H9 (cell line): ENCODE results near the gene RFX4. TPM values are rescaled to one million over a fixed set of nuclear protein-coding genes. Genes with fewer than 3 reads are reported as not detected.

Source experiments
- DNase-seq: peaks from one replicate; pipeline ENCODE4 v3.0.0-alpha.2; 2017
- H2AFZ ChIP-seq: one replicate; pipeline ENCODE4 v1.6.1; 2013; ENCODE audit warnings: mild to moderate bottlenecking, low read length, control low read depth, moderate library complexity
- H2AK5ac ChIP-seq: 2 replicates; pipeline ENCODE4 v1.6.1; 2013; ENCODE audit warnings: low read length, control low read depth, mixed read lengths; ENCODE audit not compliant: insufficient read length
- H2BK120ac ChIP-seq: one replicate; pipeline ENCODE4 v1.6.1; 2013; ENCODE audit warnings: low read depth, mild to moderate bottlenecking, low read length, control low read depth, inconsistent platforms; ENCODE audit not compliant: poor library complexity, severe bottlenecking
- H2BK12ac ChIP-seq: 2 replicates; pipeline ENCODE4 v1.6.1; 2013; ENCODE audit warnings: low read length, control low read depth, mixed read lengths, low read depth; ENCODE audit not compliant: insufficient read length
- H2BK15ac ChIP-seq: 2 replicates; pipeline ENCODE4 v1.6.1; 2013; ENCODE audit warnings: low read depth, low read length, control low read depth
- H2BK20ac ChIP-seq: one replicate; pipeline ENCODE4 v1.6.1; 2013; ENCODE audit warnings: low read depth, mild to moderate bottlenecking, low read length, control low read depth, inconsistent platforms; ENCODE audit not compliant: poor library complexity, severe bottlenecking
- H2BK5ac ChIP-seq: 2 replicates; pipeline ENCODE4 v1.6.1; 2013; ENCODE audit warnings: low read length, control low read depth, mixed read lengths; ENCODE audit not compliant: insufficient read length
- H3K14ac ChIP-seq: 2 replicates; pipeline ENCODE4 v1.6.1; 2013; ENCODE audit warnings: low read length, control low read depth; ENCODE audit not compliant: insufficient read depth
- H3K18ac ChIP-seq: 2 replicates; pipeline ENCODE4 v1.6.1; 2013; ENCODE audit warnings: low read depth, mild to moderate bottlenecking, mixed read lengths, low read length, control low read depth; ENCODE audit not compliant: insufficient read length
- H3K23ac ChIP-seq: 2 replicates; pipeline ENCODE4 v1.6.1; 2013; ENCODE audit warnings: low read length, control low read depth, mixed read lengths, low read depth; ENCODE audit not compliant: insufficient read length
- H3K23me2 ChIP-seq: 2 replicates; pipeline ENCODE4 v1.6.1; 2013; ENCODE audit warnings: low read depth, mild to moderate bottlenecking, mixed read lengths, low read length, control low read depth; ENCODE audit not compliant: insufficient read length, poor library complexity, severe bottlenecking
- H3K27ac ChIP-seq: 2 replicates; pipeline ENCODE4 v1.5.1; 2013; ENCODE audit warnings: low read length, control low read depth, mixed read lengths, low read depth; ENCODE audit not compliant: insufficient read length
- H3K27me3 ChIP-seq: 2 replicates; pipeline ENCODE4 v1.6.1; 2013; ENCODE audit warnings: low read length, control low read depth, inconsistent platforms; ENCODE audit not compliant: insufficient read depth
- H3K4ac ChIP-seq: 2 replicates; pipeline ENCODE4 v1.6.1; 2013; ENCODE audit warnings: low read depth, mild to moderate bottlenecking, control low read depth, inconsistent platforms, low read length, moderate library complexity
- H3K4me1 ChIP-seq: 2 replicates; pipeline ENCODE4 v1.6.1; 2013; ENCODE audit warnings: low read length, control low read depth, inconsistent platforms; ENCODE audit not compliant: insufficient read depth
- H3K4me2 ChIP-seq: 2 replicates; pipeline ENCODE4 v1.6.1; 2013; ENCODE audit warnings: low read length, control low read depth, mixed read lengths; ENCODE audit not compliant: insufficient read length, insufficient read depth
- H3K56ac ChIP-seq: 2 replicates; pipeline ENCODE4 v1.6.1; 2013; ENCODE audit warnings: low read depth, mild to moderate bottlenecking, mixed read lengths, low read length, control low read depth; ENCODE audit not compliant: insufficient read length
- H3K79me1 ChIP-seq: 2 replicates; pipeline ENCODE4 v1.6.1; 2013; ENCODE audit warnings: low read depth, mild to moderate bottlenecking, moderate library complexity, low read length, control low read depth, inconsistent platforms; ENCODE audit not compliant: insufficient read depth, poor library complexity, severe bottlenecking
- H3K79me2 ChIP-seq: 2 replicates; pipeline ENCODE4 v1.6.1; 2013; ENCODE audit warnings: low read length, control low read depth, inconsistent platforms; ENCODE audit not compliant: insufficient read depth
- H3K9ac ChIP-seq: 2 replicates; pipeline ENCODE4 v1.6.1; 2013; ENCODE audit warnings: low read length, control low read depth, mixed read lengths; ENCODE audit not compliant: insufficient read length; ENCODE audit errors: extremely low read depth
- H3K9me3 ChIP-seq: one replicate; pipeline ENCODE4 v1.6.1; 2013; ENCODE audit warnings: low read depth, low read length, inconsistent platforms; ENCODE audit not compliant: control insufficient read depth
- H3T11ph ChIP-seq: one replicate; pipeline ENCODE4 v1.6.1; 2013; ENCODE audit warnings: mild to moderate bottlenecking, low read length, control low read depth, inconsistent platforms
- H4K20me1 ChIP-seq: one replicate; pipeline ENCODE4 v1.6.1; 2013; ENCODE audit not compliant: control insufficient read depth, insufficient read length, insufficient read depth
- H4K5ac ChIP-seq: 2 replicates; pipeline ENCODE4 v1.6.1; 2013; ENCODE audit warnings: low read depth, mild to moderate bottlenecking, mixed read lengths, low read length, control low read depth; ENCODE audit not compliant: insufficient read length
- H4K8ac ChIP-seq: replicated peaks from 2 replicates; pipeline ENCODE4 v1.6.1; 2013; ENCODE audit warnings: low read length, control low read depth, mixed read lengths, low read depth; ENCODE audit not compliant: insufficient read length
- H4K91ac ChIP-seq: 2 replicates; pipeline ENCODE4 v1.6.1; 2013; ENCODE audit warnings: low read depth, mild to moderate bottlenecking, moderate library complexity, mixed read lengths, low read length, control low read depth; ENCODE audit not compliant: insufficient read length
- H3K27ac Mint-ChIP-seq, 3 experiments: 2 replicates in 2 of 3; 3 replicates in 1 of 3; pipeline ENCODE4 v1.8.0; 2020 to 2021; ENCODE audit warnings: mixed read lengths in 3 of 3, mild to moderate bottlenecking in 1 of 3, moderate library complexity in 1 of 3
- H3K27me3 Mint-ChIP-seq: 2 replicates; pipeline ENCODE4 v1.8.0; 2021; ENCODE audit warnings: low read depth, mild to moderate bottlenecking, moderate library complexity, mixed read lengths
- H3K36me3 Mint-ChIP-seq, 3 experiments: 2 replicates in 2 of 3; 3 replicates in 1 of 3; pipeline ENCODE4 v1.8.0; 2020 to 2021; ENCODE audit warnings: low read depth in 3 of 3, mixed read lengths in 3 of 3; ENCODE audit not compliant: insufficient read depth in 1 of 3
- H3K4me1 Mint-ChIP-seq, 2 experiments: 2 replicates each; pipeline ENCODE4 v1.8.0; 2020; ENCODE audit warnings: mixed read lengths in 2 of 2
- H3K4me3 Mint-ChIP-seq, 2 experiments: 2 replicates in 1 of 2; 3 replicates in 1 of 2; pipeline ENCODE4 v1.8.0; 2020 to 2021; ENCODE audit warnings: mild to moderate bottlenecking in 2 of 2, mixed read lengths in 2 of 2, moderate library complexity in 1 of 2
- H3K9me3 Mint-ChIP-seq, 2 experiments: 2 replicates in 1 of 2; 3 replicates in 1 of 2; pipeline ENCODE4 v1.8.0; 2020; ENCODE audit warnings: mild to moderate bottlenecking in 2 of 2, mixed read lengths in 2 of 2, moderate library complexity in 1 of 2
- WGBS: extraction: QIAGEN DNeasy Blood & Tissue Kit; methylation state at CpG from one replicate; pipeline ENCODE4 v1.1.7; 2013; ENCODE audit warnings: missing lambda C conversion rate, low lambda C conversion rate, mixed read lengths; ENCODE audit not compliant: insufficient read length; ENCODE audit errors: extremely low coverage; 5-methylcytosine and 5-hydroxymethylcytosine counted together
- total RNA-seq: library from RNA; stranded (reverse); gene quantifications from 2 replicates; pipeline ENCODE4 v1.2.1, GENCODE V29; 2021
- TF ChIP-seq, protein P1 (sequence below): fragments of 200-600 bp; sonication (generic); conservative IDR thresholded peaks from 3 replicates; pipeline ENCODE4 v1.8.0; 2021; ENCODE audit warnings: antibody characterized with exemption, mild to moderate bottlenecking

The RFX4 gene
- total RNA-seq, 1 experiment from 2014 or later = 0.57 TPM

GRCh38 chr12:106645465-106646330 is 62.9 kb downstream of the RFX4 start:
- Histone ChIP-seq H3K4me1 (peaks cover 4% of the 10 kb centered on the region; the same call in 1 of the 2 replicates), H4K20me1 (no peaks in the 10 kb centered on the region), H2BK5ac (no peak overlapping the region), H4K91ac (no peak overlapping the region), H3K4ac (no peak overlapping the region), H3K23ac (no peak overlapping the region), H3K14ac (no peak overlapping the region), H3K79me2 (no peaks in the 10 kb centered on the region), H3K9ac (no peak overlapping the region), H4K5ac (no peak overlapping the region), H3K27ac (no peak overlapping the region), H2BK120ac (no peak overlapping the region), H3K56ac (no peak overlapping the region), H2BK12ac (no peak overlapping the region), H3K4me2 (no peak overlapping the region), H3K18ac (no peak overlapping the region), H3K23me2 (no peaks in the 10 kb centered on the region), H2AK5ac (no peak overlapping the region), H2BK20ac (no peak overlapping the region), H3K27me3 (no peaks in the 10 kb centered on the region), H2BK15ac (no peak overlapping the region), H3K9me3 (no peaks in the 10 kb centered on the region), H3K79me1 (no peaks in the 10 kb centered on the region), H2AFZ (no peak overlapping the region), H4K8ac (no peak overlapping the region), H3T11ph (no peak overlapping the region)
- Mint-ChIP-seq H3K9me3 (no peaks in the 10 kb centered on the region; a peak in 2 of 5 replicates), H3K4me3 (no peak overlapping the region), H3K4me1 (peaks cover 9 to 22% of the 10 kb centered on the region in 2 experiments), H3K27ac (no peak overlapping the region; a peak in 1 of 7 replicates), H3K36me3 (no peaks in the 10 kb centered on the region), H3K27me3 (peaks cover 8% of the 10 kb centered on the region)
- TF ChIP-seq, protein P1, sequence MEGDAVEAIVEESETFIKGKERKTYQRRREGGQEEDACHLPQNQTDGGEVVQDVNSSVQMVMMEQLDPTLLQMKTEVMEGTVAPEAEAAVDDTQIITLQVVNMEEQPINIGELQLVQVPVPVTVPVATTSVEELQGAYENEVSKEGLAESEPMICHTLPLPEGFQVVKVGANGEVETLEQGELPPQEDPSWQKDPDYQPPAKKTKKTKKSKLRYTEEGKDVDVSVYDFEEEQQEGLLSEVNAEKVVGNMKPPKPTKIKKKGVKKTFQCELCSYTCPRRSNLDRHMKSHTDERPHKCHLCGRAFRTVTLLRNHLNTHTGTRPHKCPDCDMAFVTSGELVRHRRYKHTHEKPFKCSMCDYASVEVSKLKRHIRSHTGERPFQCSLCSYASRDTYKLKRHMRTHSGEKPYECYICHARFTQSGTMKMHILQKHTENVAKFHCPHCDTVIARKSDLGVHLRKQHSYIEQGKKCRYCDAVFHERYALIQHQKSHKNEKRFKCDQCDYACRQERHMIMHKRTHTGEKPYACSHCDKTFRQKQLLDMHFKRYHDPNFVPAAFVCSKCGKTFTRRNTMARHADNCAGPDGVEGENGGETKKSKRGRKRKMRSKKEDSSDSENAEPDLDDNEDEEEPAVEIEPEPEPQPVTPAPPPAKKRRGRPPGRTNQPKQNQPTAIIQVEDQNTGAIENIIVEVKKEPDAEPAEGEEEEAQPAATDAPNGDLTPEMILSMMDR = no peak
- no peak for DNase-seq
- no CpG with 5 or more reads among the region's 6 CpGs for WGBS
